ENCODE measurements around the gene PHACTR1.

PHACTR1 gene

DNA sequence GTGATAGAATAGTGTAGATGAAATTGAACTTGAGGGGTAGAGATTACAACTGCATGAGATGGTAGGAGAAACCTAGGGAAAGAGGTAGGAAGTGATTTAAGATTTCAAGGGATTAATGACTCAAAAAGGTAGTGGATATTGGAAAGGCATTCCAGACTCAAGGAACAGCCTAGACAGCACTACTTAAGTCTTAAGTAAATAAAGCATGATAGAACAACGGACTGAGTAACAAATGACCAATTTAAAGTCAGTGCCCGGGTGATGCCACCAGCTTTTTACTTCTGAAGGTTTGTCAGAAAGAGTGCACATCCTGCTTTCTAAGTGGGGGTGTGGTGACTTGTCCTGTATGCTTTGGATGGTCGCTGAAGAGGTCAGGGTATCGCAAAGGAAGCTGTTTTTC is 81.8 kb downstream of the PHACTR1 start:
- TF ChIP-seq, protein P1, sequence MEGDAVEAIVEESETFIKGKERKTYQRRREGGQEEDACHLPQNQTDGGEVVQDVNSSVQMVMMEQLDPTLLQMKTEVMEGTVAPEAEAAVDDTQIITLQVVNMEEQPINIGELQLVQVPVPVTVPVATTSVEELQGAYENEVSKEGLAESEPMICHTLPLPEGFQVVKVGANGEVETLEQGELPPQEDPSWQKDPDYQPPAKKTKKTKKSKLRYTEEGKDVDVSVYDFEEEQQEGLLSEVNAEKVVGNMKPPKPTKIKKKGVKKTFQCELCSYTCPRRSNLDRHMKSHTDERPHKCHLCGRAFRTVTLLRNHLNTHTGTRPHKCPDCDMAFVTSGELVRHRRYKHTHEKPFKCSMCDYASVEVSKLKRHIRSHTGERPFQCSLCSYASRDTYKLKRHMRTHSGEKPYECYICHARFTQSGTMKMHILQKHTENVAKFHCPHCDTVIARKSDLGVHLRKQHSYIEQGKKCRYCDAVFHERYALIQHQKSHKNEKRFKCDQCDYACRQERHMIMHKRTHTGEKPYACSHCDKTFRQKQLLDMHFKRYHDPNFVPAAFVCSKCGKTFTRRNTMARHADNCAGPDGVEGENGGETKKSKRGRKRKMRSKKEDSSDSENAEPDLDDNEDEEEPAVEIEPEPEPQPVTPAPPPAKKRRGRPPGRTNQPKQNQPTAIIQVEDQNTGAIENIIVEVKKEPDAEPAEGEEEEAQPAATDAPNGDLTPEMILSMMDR (IDR thresholded peaks at IDR 0.05; ENCODE audit: low read depth, low read length, missing control alignments), result no peak
- DNase-seq (ENCODE audit: extremely low read depth, low read depth), result no peak
- H3K4me3 ChIP-seq (replicated peaks; ENCODE audit: low read depth, low read length), result no peak overlapping the region

DNA sequence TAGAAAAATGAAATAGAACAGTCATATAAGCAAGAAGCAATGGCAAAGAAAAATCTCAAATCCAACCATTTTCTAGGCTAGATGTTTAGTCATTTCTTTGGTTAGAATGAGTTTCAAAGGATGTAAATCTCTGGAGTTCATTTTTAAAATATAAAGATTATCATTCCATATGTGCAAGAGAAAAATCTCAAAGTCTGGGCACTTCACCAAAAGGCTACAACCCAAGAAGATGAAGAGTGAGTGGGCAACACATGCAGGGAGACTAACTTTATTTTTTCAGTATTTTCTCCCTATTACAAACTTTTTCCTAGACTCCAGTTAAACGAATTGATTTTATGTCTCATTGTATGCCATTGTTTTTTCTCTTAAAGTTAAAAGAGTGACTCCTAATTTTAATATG is 83.6 kb downstream of the PHACTR1 start:
- no peak for DNase-seq (ENCODE audit: extremely low read depth, low read depth)
- TF ChIP-seq, protein P1 (IDR thresholded peaks at IDR 0.05; ENCODE audit: low read depth, low read length, missing control alignments), result no peak
- H3K4me3 ChIP-seq (replicated peaks; ENCODE audit: low read depth, low read length), result no peak overlapping the region

DNA sequence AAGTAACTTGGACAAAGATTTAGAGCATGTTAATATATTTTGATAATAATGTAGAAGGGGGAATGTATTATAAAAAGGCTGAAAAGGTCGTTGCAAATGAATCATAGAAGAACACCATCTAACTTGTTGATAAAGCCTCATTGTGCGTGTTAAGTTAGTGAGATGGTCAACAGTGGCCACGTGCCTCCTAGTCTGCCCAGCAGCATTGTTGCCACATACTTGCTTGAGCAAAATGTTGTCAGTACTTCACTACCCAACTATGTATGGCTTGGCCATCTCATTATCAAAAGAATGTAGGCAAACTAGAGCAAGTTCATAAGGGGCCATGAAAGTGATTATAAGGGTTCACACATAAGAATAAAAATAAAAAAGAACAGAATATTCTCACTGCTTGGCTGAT is 84.6 kb downstream of the PHACTR1 start:
- TF ChIP-seq, protein P1 (IDR thresholded peaks at IDR 0.05; ENCODE audit: low read depth, low read length, missing control alignments), result no peak
- no peak for DNase-seq (ENCODE audit: extremely low read depth, low read depth)

DNA sequence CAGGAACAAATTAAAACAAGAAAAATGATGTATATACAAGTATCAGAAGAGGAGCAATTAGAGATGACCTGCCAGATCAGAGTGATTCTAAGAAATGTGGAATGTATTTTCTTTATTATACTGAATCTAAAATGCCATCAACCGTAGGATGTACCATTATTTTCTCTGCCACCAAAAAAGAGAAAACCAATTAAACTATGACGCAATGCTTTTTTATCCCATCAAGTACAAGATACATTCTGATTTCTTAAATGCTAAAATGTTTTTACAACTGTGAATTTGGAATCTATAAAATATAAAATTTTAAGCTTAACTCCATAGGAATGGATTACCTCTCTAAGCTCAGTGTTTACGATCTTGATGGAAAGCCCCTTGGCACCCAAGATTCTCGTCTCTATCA is 85.9 kb downstream of the PHACTR1 start:
- no peak overlapping the region for H3K4me3 ChIP-seq (replicated peaks; ENCODE audit: low read depth, low read length)
- no peak for DNase-seq (ENCODE audit: extremely low read depth, low read depth)
- TF ChIP-seq, protein P1 (IDR thresholded peaks at IDR 0.05; ENCODE audit: low read depth, low read length, missing control alignments), result no peak

More for the DNA sequence above, 84.6 kb downstream of the PHACTR1 start:
- H3K4me3 ChIP-seq (replicated peaks; ENCODE audit: low read depth, low read length), result no peak overlapping the region

DNA sequence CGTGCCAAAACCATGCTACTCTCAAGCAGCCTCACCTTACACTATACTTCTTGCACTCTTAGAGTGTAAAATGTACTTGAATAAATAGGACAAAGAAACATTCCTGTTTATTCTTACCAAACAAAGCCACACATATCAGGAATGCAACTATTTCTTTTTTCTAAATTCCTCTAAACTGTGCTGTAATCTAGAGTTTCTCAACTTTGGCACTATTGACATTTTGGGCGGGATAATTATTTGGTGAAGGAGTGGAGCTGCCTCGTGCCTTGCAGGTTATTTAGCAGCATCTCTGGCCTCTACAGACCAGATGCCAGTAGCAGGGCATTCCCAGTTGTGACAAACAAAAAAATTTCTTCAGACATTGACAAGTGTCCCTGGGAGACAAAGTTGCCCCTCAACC is 86.9 kb downstream of the PHACTR1 start:
- TF ChIP-seq, protein P1 (IDR thresholded peaks at IDR 0.05; ENCODE audit: low read depth, low read length, missing control alignments), result no peak
- H3K4me3 ChIP-seq (replicated peaks; ENCODE audit: low read depth, low read length), result no peak overlapping the region
- no peak for DNase-seq (ENCODE audit: extremely low read depth, low read depth)

DNA sequence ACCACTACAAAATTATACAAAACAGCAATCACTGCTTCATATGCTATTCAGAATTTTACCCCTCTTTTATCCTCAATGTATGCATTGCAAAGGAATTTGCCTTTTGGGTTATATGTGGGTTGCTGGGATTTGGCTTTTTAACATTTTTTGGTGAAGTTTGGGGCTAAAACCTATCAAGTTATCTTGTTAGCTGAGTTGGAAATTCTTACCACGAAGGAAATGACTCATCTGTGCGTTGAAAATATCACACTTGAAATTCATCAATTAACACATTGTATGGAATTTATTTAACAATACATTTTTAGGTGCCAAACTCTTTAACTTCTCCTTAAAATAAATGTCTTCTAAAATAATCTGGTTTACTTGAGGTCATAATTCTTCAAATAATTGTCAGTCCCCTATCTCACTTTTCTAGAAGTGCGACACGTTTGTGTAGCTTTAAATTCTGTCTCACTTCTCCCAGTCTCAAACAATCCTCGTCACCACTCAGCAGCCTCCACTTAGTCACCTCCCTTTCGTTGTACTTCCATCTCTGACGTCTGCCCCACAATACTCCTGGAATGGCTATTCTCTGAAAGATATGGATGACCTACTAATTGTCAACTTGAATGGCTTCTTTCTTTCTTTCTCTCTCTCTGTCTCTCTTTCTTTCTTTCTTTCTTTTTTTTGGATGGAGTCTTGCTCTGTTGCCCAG is 88.5 kb downstream of the PHACTR1 start:
- DNase-seq (ENCODE audit: extremely low read depth, low read depth), result no peak
- TF ChIP-seq, protein P1 (IDR thresholded peaks at IDR 0.05; ENCODE audit: low read depth, low read length, missing control alignments), result no peak
- H3K4me3 ChIP-seq (replicated peaks; ENCODE audit: low read depth, low read length), result no peak overlapping the region

- TF ChIP-seq, protein P1 (IDR thresholded peaks at IDR 0.05; ENCODE audit: low read depth, low read length, missing control alignments), result no peak
- H3K4me3 ChIP-seq (replicated peaks; ENCODE audit: low read depth, low read length), result no peak overlapping the region
- DNase-seq (ENCODE audit: extremely low read depth, low read depth), result no peak
These were observed 89.6 kb downstream of the PHACTR1 start for GRCh38 chr6:12806136-12806535.
